Neural progenitor cell (in vitro differentiated cells): ENCODE results near the gene PAK6. TPM values are rescaled to one million over a fixed set of nuclear protein-coding genes. Genes with fewer than 3 reads are reported as not detected.

Source experiments
- DNase-seq: peaks from one replicate; pipeline ENCODE4 v3.0.0-alpha.2; 2016; ENCODE audit warnings: low spot score
- H2AFZ ChIP-seq: fragments of 200-600 bp; sonication (generic); replicated peaks from 2 replicates; pipeline ENCODE4 v1.6.1; 2016; ENCODE audit warnings: antibody characterized with exemption
- H3F3A ChIP-seq: fragments of 200-600 bp; sonication (generic); 2 replicates; pipeline ENCODE4 v1.6.1; 2016; ENCODE audit warnings: antibody characterized with exemption, low read depth
- H3K27ac ChIP-seq: fragments of 200-600 bp; sonication (generic); 2 replicates; pipeline ENCODE4 v1.5.1; 2016; ENCODE audit warnings: mild to moderate bottlenecking
- H3K27me3 ChIP-seq: fragments of 200-600 bp; sonication (generic); 2 replicates; pipeline ENCODE4 v1.6.1; 2016; ENCODE audit warnings: mild to moderate bottlenecking, moderate library complexity
- H3K36me3 ChIP-seq: fragments of 200-600 bp; sonication (generic); 2 replicates; pipeline ENCODE4 v1.5.1; 2016
- H3K4me1 ChIP-seq: fragments of 200-600 bp; sonication (generic); 2 replicates; pipeline ENCODE4 v1.6.1; 2016; ENCODE audit warnings: mixed run types
- H3K4me2 ChIP-seq: fragments of 200-600 bp; sonication (generic); 2 replicates; pipeline ENCODE4 v1.6.1; 2016
- H3K4me3 ChIP-seq: fragments of 200-600 bp; sonication (generic); 2 replicates; pipeline ENCODE4 v1.5.1; 2016
- H3K79me2 ChIP-seq: fragments of 200-600 bp; sonication (generic); 2 replicates; pipeline ENCODE4 v1.6.1; 2016; ENCODE audit warnings: low read depth
- H3K9ac ChIP-seq: fragments of 200-600 bp; sonication (generic); 2 replicates; pipeline ENCODE4 v1.6.1; 2016
- H3K9me3 ChIP-seq: fragments of 200-600 bp; sonication (generic); 2 replicates; pipeline ENCODE4 v1.5.1; 2016; ENCODE audit warnings: low read depth
- H4K20me1 ChIP-seq: fragments of 200-600 bp; sonication (generic); 2 replicates; pipeline ENCODE4 v1.6.1; 2016; ENCODE audit warnings: low read depth
- H3K27ac Mint-ChIP-seq: 3 replicates; pipeline ENCODE4 v1.8.0; 2021; ENCODE audit warnings: mixed read lengths
- H3K27me3 Mint-ChIP-seq: 2 replicates; pipeline ENCODE4 v1.8.0; 2022; ENCODE audit warnings: low read depth, mild to moderate bottlenecking, inconsistent platforms, moderate library complexity, mixed read lengths; ENCODE audit not compliant: insufficient read depth
- H3K36me3 Mint-ChIP-seq: 3 replicates; pipeline ENCODE4 v1.8.0; 2021; ENCODE audit warnings: mixed read lengths
- H3K4me1 Mint-ChIP-seq: 3 replicates; pipeline ENCODE4 v1.8.0; 2021; ENCODE audit warnings: mixed read lengths
- H3K4me3 Mint-ChIP-seq: 3 replicates; pipeline ENCODE4 v1.8.0; 2021; ENCODE audit warnings: mild to moderate bottlenecking, moderate library complexity, mixed read lengths
- H3K9me3 Mint-ChIP-seq: 3 replicates; pipeline ENCODE4 v1.8.0; 2020; ENCODE audit warnings: mixed read lengths
- EZH2 ChIP-seq: fragments of 200-600 bp; sonication (generic); IDR thresholded peaks from 2 replicates; pipeline ENCODE4 v1.6.1; 2017; ENCODE audit warnings: antibody characterized with exemption, mild to moderate bottlenecking, moderate library complexity
- EZH2phosphoT487 ChIP-seq: fragments of 200-600 bp; sonication (generic); IDR thresholded peaks from 2 replicates; pipeline ENCODE4 v1.6.1; 2017; ENCODE audit warnings: antibody characterized with exemption
- total RNA-seq: library from RNA; depleted of rRNA; stranded (reverse); fragments of >200 nt; gene quantifications from 2 replicates; pipeline ENCODE4 v1.2.3, GENCODE V29; 2015; ENCODE audit warnings: low replicate concordance
- TF ChIP-seq, protein P1 (sequence below): fragments of 200-600 bp; sonication (generic); IDR thresholded peaks from 2 replicates; pipeline ENCODE4 v1.5.1; 2017; ENCODE audit warnings: antibody characterized with exemption, mild to moderate bottlenecking

Gene PAK6
- total RNA-seq, 1 donor from 2014 or later = not detected

DNA sequence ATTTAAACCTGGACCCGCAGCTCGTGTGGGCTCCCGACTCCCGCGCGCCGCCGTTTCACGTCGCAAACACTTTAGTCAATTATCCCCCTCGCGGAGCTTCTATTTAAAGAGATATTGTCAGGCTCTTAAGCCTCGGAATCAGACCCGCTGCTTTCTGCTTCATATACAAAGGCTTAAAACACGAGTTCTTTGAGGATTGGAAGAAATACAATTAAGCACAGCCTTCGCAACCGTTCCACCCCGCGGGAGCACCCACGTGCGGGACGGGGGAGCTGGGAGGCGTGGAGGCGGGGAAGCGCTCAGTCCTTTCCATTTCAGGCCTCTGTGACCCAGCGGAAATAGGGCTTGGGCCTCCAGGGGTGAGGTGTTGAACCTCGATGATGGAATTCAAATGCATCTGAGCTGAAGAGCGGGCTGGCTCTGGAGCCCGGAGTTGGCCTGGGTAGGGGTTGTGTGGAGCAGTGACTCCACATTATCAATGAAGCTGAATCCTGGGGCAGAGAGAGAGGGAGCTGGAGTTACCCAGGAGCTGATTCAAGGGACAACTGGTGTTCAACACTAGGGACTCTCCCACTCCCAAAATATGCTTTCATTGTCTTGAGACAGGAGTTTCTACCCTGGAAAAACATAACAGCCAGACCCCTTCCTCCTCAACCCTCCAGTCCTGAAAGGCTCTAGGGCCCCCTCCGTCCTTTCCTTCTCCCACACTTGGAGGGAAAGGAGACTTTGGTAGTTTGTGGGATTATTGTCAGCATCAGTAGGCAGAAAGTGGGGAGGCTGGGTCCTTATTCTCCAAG lies 41.6 kb downstream of the PAK6 start:
- H3K4me1 Mint-ChIP-seq = peaks cover 49% of the 10 kb centered on the region
- Histone ChIP-seq H3K27ac (no peak overlapping the region), H3K4me3 (peak overlapping the region; percentile 1), H3K27me3 (peaks cover 87% of the 10 kb centered on the region), H3K9me3 (no peaks in the 10 kb centered on the region), H3K36me3 (no peaks in the 10 kb centered on the region), H2AFZ (no peak overlapping the region), H3K4me1 (peaks cover 28% of the 10 kb centered on the region), H3F3A (peaks cover 25% of the 10 kb centered on the region), H3K9ac (no peak overlapping the region), H4K20me1 (peaks cover 28% of the 10 kb centered on the region), H3K79me2 (no peaks in the 10 kb centered on the region), H3K4me2 (peak overlapping the region; percentile 81)
- TF ChIP-seq, protein P1, sequence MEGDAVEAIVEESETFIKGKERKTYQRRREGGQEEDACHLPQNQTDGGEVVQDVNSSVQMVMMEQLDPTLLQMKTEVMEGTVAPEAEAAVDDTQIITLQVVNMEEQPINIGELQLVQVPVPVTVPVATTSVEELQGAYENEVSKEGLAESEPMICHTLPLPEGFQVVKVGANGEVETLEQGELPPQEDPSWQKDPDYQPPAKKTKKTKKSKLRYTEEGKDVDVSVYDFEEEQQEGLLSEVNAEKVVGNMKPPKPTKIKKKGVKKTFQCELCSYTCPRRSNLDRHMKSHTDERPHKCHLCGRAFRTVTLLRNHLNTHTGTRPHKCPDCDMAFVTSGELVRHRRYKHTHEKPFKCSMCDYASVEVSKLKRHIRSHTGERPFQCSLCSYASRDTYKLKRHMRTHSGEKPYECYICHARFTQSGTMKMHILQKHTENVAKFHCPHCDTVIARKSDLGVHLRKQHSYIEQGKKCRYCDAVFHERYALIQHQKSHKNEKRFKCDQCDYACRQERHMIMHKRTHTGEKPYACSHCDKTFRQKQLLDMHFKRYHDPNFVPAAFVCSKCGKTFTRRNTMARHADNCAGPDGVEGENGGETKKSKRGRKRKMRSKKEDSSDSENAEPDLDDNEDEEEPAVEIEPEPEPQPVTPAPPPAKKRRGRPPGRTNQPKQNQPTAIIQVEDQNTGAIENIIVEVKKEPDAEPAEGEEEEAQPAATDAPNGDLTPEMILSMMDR = no peak
- peak; percentile 77 for TF ChIP-seq EZH2
- peak; percentile 58 for TF ChIP-seq EZH2phosphoT487
- peaks cover 54% of the 10 kb centered on the region for H3K27me3 Mint-ChIP-seq
- DNase-seq = peak; percentile 55
- no peaks in the 10 kb centered on the region for H3K9me3 Mint-ChIP-seq
- peak overlapping the region; percentile 46 for H3K27ac Mint-ChIP-seq
- H3K36me3 Mint-ChIP-seq = no peaks in the 10 kb centered on the region
- H3K4me3 Mint-ChIP-seq = peak overlapping the region; percentile 78

GRCh38 chr15:40281057-40281800 lies 42.4 kb downstream of the PAK6 start:
- Mint-ChIP-seq H3K4me1 (peaks cover 56% of the 10 kb centered on the region), H3K27me3 (peaks cover 53% of the 10 kb centered on the region), H3K36me3 (no peaks in the 10 kb centered on the region), H3K27ac (no peak overlapping the region), H3K9me3 (no peaks in the 10 kb centered on the region), H3K4me3 (peak overlapping the region; percentile 78)
- Histone ChIP-seq H3K9me3 (no peaks in the 10 kb centered on the region), H3F3A (peaks cover 25% of the 10 kb centered on the region), H3K9ac (no peak overlapping the region), H3K4me1 (peaks cover 34% of the 10 kb centered on the region), H2AFZ (peak overlapping the region; percentile 83), H3K79me2 (no peaks in the 10 kb centered on the region), H3K36me3 (no peaks in the 10 kb centered on the region), H3K27me3 (peaks cover 95% of the 10 kb centered on the region), H3K4me3 (peak overlapping the region; percentile 45), H4K20me1 (peaks cover 28% of the 10 kb centered on the region), H3K27ac (no peak overlapping the region), H3K4me2 (peak overlapping the region; percentile 81)
- no peak for TF ChIP-seq EZH2
- TF ChIP-seq EZH2phosphoT487 = peak; percentile 63
- no peak for DNase-seq

- H4K20me1 ChIP-seq = peaks cover 28% of the 10 kb centered on the region
- Mint-ChIP-seq H3K4me3 (no peak overlapping the region), H3K27ac (no peak overlapping the region), H3K27me3 (peaks cover 47% of the 10 kb centered on the region), H3K4me1 (peaks cover 59% of the 10 kb centered on the region), H3K36me3 (no peaks in the 10 kb centered on the region), H3K9me3 (no peaks in the 10 kb centered on the region)
- peak overlapping the region; percentile 83 for H2AFZ ChIP-seq
- H3K9ac ChIP-seq = no peak overlapping the region
- no peak for DNase-seq
- peak overlapping the region; percentile 81 for H3K4me2 ChIP-seq
- H3F3A ChIP-seq = peaks cover 25% of the 10 kb centered on the region
- peak overlapping the region; percentile 45 for H3K4me3 ChIP-seq
- H3K27me3 ChIP-seq = peaks cover 100% of the 10 kb centered on the region
- H3K9me3 ChIP-seq = no peaks in the 10 kb centered on the region
- H3K27ac ChIP-seq = no peak overlapping the region
- H3K36me3 ChIP-seq = no peaks in the 10 kb centered on the region
- TF ChIP-seq EZH2 (no peak), EZH2phosphoT487 (no peak)
- TF ChIP-seq, protein P1 = no peak
- peaks cover 34% of the 10 kb centered on the region for H3K4me1 ChIP-seq
- H3K79me2 ChIP-seq = no peaks in the 10 kb centered on the region
Measured at GRCh38 chr15:40281801-40282146, 42.9 kb downstream of the PAK6 start.
